ENCODE data around the gene ATP2C2. TPM values are rescaled to one million over a fixed set of nuclear protein-coding genes. Genes with fewer than 3 reads are reported as not detected.

ATP2C2 gene
- polyA plus RNA-seq, 1 donor (not counting 4 experiments of a cell fraction or from before 2014, with no cell fraction given), result 0.96 TPM

DNA sequence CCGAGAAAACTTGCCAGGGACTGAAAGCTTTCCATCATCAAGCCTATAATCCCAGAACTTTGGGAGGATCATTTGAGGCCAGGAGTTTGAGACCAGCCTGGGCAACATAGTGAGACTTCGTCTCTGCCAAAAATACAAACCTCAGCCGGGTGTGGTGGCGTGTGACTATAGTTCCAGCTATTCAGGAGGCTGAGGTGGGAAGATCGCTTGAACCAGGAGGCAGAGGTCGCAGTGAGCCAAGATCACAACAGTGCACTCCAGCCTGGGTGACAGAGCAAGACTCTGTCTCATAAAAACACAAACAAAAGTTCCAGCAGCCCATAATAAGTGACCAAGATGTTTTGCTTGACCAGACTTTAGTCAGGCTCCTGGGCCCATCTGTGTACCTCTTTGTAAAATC is 134.2 kb downstream of the ATP2C2 start:
- Histone ChIP-seq H3K27me3 (ENCODE audit: control insufficient read depth, extremely low read depth, insufficient read depth, low read length) (no peaks in the 10 kb centered on the region), H3K4me3 (ENCODE audit: control insufficient read depth in 2 of 3, extremely low read depth in 1 of 3, insufficient read depth in 2 of 3, low read depth in 1 of 3, low read length in 3 of 3) (peak overlapping the region in 2 of 3 experiments; percentile 67 to 84), H3K36me3 (ENCODE audit: control insufficient read depth in 2 of 2, extremely low read depth in 1 of 2, insufficient read depth in 2 of 2, low read length in 2 of 2) (peaks cover 19 to 40% of the 10 kb centered on the region in 2 experiments), H3K4me1 (ENCODE audit: control insufficient read depth, extremely low read depth, insufficient read depth, low read length) (peaks cover 69% of the 10 kb centered on the region), H3K79me2 (ENCODE audit: control insufficient read depth, insufficient read depth, low read length) (peaks cover 51% of the 10 kb centered on the region), H3K4me2 (ENCODE audit: control insufficient read depth, extremely low read depth, insufficient read depth, low read depth, low read length) (peak overlapping the region; percentile 100), H2AFZ (ENCODE audit: control insufficient read depth, low read length) (no peak overlapping the region), H3K9me1 (ENCODE audit: control insufficient read depth, extremely low read depth, insufficient read depth, low read length) (peaks cover 5% of the 10 kb centered on the region), H3K9ac (ENCODE audit: control insufficient read depth, extremely low read depth, insufficient read depth, low read length) (peak overlapping the region; percentile 88), H4K20me1 (ENCODE audit: control insufficient read depth, extremely low read depth, insufficient read depth, low read length) (no peaks in the 10 kb centered on the region), H3K27ac (ENCODE audit: control insufficient read depth, insufficient read depth, low read length) (peak overlapping the region; percentile 91), H3K9me3 (ENCODE audit: control insufficient read depth, low read depth, low read length) (no peaks in the 10 kb centered on the region)
- no peak for DNase-seq (ENCODE audit: low read depth, low spot score)
- dilution Hi-C loops (cut with MboI; ENCODE audit: extremely low pct_ligation_motif_present, low sequenced_read_pairs), result no loop called here
- no peak for TF ChIP-seq CTCF (optimal IDR thresholded peaks at IDR 0.05 in 1 of 3, IDR thresholded peaks at IDR 0.05 in 1 of 3, conservative IDR thresholded peaks at IDR 0.05 in 1 of 3; ENCODE audit: extremely low read depth in 1 of 3, insufficient read depth in 2 of 3, low read length in 3 of 3)
- no peak for TF ChIP-seq EZH2 (IDR thresholded peaks at IDR 0.05; ENCODE audit: low read length)
- FAIRE-seq, result no peak

DNA sequence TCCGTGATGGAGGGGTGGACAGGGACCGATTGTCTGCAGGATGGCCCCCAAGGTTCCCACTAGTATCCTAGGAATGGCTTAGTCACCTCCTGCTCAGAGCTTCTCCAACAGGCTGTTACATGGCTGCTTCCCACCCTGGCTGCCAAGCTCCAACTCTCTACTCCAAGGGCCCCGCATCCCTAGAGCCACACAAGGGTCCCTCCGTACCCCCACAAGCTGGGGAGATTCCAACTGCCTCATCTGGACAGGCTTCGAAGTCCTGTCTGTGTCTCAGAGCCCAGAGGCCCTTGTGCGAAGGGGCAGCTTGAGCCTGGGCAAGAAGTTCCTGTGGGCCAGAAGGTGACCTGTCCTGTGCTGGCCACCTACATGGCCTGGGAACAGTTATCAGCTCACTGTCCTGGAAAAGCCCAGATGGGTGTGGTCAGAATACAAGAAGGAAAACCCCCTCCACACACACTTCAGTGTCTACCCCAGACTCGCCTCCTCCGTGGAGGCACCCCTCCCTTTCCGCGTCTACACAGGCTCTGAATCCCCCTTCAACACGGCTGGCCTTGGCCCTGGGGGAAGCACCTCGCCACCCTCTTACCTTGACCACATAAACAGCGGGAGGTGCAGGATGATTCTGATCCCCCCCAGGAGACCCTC is 135.5 kb downstream of the ATP2C2 start:
- Histone ChIP-seq H3K9me3 (ENCODE audit: control insufficient read depth, low read depth, low read length) (no peaks in the 10 kb centered on the region), H3K27ac (ENCODE audit: control insufficient read depth, insufficient read depth, low read length) (peak overlapping the region; percentile 91), H3K27me3 (ENCODE audit: control insufficient read depth, extremely low read depth, insufficient read depth, low read length) (no peaks in the 10 kb centered on the region), H4K20me1 (ENCODE audit: control insufficient read depth, extremely low read depth, insufficient read depth, low read length) (no peaks in the 10 kb centered on the region), H2AFZ (ENCODE audit: control insufficient read depth, low read length) (no peak overlapping the region), H3K4me3 (ENCODE audit: control insufficient read depth in 2 of 3, extremely low read depth in 1 of 3, insufficient read depth in 2 of 3, low read depth in 1 of 3, low read length in 3 of 3) (peak overlapping the region; percentile 67 to 92 (median 84)), H3K36me3 (ENCODE audit: control insufficient read depth in 2 of 2, extremely low read depth in 1 of 2, insufficient read depth in 2 of 2, low read length in 2 of 2) (peaks cover 12 to 28% of the 10 kb centered on the region in 2 experiments), H3K79me2 (ENCODE audit: control insufficient read depth, insufficient read depth, low read length) (peaks cover 40% of the 10 kb centered on the region), H3K4me2 (ENCODE audit: control insufficient read depth, extremely low read depth, insufficient read depth, low read depth, low read length) (peak overlapping the region; percentile 100), H3K4me1 (ENCODE audit: control insufficient read depth, extremely low read depth, insufficient read depth, low read length) (peaks cover 66% of the 10 kb centered on the region), H3K9ac (ENCODE audit: control insufficient read depth, extremely low read depth, insufficient read depth, low read length) (peak overlapping the region; percentile 88), H3K9me1 (ENCODE audit: control insufficient read depth, extremely low read depth, insufficient read depth, low read length) (peaks cover 5% of the 10 kb centered on the region)
- TF ChIP-seq EZH2 (IDR thresholded peaks at IDR 0.05; ENCODE audit: low read length), result no peak
- no peak for TF ChIP-seq CTCF (optimal IDR thresholded peaks at IDR 0.05 in 1 of 3, IDR thresholded peaks at IDR 0.05 in 1 of 3, conservative IDR thresholded peaks at IDR 0.05 in 1 of 3; ENCODE audit: extremely low read depth in 1 of 3, insufficient read depth in 2 of 3, low read length in 3 of 3)
- DNase-seq (ENCODE audit: low read depth, low spot score) (peak; percentile 49), FAIRE-seq (peak; percentile 29)
- dilution Hi-C loops (cut with MboI; ENCODE audit: extremely low pct_ligation_motif_present, low sequenced_read_pairs), result no loop called here
